AG09309 (cell line): Measurements from ENCODE around the gene MAD1L1.

Source experiments
- DNase-seq: peaks from one replicate; pipeline ENCODE4 v3.0.0-alpha.2; 2010; ENCODE audit warnings: low read depth
- H3K4me3 ChIP-seq: 2 replicates; pipeline ENCODE4 v1.5.1; 2011; ENCODE audit warnings: mild to moderate bottlenecking, low read depth, low read length, moderate library complexity; ENCODE audit not compliant: control insufficient read depth
- TF ChIP-seq, protein P1 (sequence below): IDR thresholded peaks from 2 replicates; pipeline ENCODE4 v1.5.1; 2011; ENCODE audit warnings: mild to moderate bottlenecking, low read depth, low read length, inconsistent platforms; ENCODE audit not compliant: insufficient read depth, control insufficient read depth; ENCODE audit errors: missing control alignments

The MAD1L1 gene

DNA sequence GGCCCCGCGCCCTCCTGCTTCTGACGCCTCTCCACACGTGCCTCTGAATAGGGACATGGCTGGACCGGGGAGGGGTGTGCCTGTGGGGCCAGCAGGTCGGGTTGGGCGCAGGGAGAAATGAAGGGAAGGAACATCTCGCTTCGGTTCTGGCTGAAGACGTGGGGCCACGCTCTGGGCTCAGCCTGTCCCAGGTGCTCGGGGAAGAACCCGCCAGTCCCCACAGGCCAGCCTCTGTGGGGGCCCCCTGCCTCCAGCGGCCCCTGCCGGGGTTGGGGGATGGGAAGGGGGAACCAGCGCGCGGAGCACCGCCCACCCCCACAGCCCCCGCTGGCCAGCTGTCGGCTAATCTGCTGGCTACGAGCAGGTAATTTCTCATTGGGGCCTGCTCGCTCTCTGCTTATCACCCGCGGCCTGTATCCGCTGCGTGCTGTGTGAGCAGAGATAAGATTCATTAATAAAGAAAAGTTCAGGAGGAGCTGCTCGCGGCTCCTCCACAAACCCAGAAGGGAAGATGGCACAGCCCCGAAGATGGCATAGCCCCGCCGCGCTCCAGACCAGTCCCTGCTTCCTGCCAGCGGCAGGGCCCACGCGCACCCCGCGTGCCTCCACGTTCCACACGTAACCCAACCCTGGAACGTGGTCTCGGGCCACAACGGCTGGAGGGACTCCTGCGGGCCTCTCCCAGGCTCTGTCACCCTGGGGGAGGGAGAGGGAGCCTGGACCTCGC, 376.4 kb downstream of the MAD1L1 start:
- TF ChIP-seq, protein P1, sequence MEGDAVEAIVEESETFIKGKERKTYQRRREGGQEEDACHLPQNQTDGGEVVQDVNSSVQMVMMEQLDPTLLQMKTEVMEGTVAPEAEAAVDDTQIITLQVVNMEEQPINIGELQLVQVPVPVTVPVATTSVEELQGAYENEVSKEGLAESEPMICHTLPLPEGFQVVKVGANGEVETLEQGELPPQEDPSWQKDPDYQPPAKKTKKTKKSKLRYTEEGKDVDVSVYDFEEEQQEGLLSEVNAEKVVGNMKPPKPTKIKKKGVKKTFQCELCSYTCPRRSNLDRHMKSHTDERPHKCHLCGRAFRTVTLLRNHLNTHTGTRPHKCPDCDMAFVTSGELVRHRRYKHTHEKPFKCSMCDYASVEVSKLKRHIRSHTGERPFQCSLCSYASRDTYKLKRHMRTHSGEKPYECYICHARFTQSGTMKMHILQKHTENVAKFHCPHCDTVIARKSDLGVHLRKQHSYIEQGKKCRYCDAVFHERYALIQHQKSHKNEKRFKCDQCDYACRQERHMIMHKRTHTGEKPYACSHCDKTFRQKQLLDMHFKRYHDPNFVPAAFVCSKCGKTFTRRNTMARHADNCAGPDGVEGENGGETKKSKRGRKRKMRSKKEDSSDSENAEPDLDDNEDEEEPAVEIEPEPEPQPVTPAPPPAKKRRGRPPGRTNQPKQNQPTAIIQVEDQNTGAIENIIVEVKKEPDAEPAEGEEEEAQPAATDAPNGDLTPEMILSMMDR = no peak

DNA sequence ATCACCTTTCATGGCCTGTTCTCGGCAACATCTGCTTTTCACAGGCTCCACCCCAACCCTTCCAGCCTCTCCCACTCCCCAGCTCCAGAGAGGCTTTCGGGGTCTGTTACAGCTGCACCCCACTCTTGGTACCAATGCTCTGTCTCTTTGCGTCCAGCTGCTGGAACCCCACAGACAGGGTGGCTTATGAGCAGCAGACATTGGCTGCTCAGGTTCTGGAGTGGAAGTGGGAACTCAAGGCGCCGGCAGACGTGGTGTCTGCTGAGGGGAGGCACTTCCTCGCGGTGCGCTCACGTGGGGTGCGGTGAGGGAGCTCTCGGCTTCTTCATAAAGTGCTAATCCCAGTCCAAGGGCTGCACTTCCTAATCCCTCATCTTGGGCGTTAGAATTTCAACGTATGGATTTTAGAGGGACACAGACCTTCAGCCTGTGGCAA, 377.0 kb downstream of the MAD1L1 start:
- no peak for DNase-seq
- H3K4me3 ChIP-seq = no peak overlapping the region
- TF ChIP-seq, protein P1 = no peak

More for the DNA sequence above, 376.4 kb downstream of the MAD1L1 start:
- no peak overlapping the region for H3K4me3 ChIP-seq
- DNase-seq = no peak

DNA sequence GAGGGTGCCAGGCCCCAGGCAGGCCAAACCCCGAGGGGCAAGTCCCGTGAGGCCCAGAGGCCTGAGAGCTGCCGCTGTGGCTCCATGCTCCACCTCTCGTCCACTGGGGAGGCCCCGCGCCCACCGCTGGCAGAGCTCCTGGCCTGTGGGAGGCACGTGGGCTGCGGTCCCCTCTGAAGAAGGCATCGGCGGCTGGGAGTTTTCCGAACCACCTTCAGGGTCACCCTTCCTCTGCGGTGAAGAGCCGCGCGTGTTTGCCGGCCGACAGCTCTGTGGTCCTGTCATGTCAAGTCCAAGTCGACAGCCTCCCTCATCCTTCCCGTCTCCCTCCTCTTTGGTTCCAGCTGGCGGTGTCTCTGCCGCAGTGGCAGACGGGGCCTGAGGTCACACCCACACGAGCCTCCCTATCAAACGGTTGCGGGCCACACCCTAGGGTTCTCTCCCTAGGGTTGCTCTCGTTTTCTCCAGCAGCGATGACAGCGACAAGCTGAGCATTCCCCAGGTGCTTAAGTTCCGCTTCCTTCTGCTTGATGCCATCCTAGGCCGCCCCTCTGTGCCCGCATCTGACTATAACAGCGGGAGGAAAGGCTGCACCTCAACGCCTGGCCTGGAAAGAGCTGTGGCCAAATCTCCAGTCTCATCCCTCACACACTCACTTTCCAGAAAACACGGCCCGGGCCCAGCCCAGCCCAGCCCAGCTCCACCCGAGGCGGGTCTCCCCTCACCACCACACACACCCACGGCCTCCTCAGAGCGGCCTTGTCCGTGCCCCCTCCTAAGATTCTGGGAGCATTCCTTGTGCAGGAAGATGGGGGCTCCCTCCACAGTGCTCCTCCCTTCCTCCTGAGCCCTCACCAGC, 377.6 kb downstream of the MAD1L1 start:
- DNase-seq = no peak
- no peak overlapping the region for H3K4me3 ChIP-seq
- TF ChIP-seq, protein P1 = no peak

DNA sequence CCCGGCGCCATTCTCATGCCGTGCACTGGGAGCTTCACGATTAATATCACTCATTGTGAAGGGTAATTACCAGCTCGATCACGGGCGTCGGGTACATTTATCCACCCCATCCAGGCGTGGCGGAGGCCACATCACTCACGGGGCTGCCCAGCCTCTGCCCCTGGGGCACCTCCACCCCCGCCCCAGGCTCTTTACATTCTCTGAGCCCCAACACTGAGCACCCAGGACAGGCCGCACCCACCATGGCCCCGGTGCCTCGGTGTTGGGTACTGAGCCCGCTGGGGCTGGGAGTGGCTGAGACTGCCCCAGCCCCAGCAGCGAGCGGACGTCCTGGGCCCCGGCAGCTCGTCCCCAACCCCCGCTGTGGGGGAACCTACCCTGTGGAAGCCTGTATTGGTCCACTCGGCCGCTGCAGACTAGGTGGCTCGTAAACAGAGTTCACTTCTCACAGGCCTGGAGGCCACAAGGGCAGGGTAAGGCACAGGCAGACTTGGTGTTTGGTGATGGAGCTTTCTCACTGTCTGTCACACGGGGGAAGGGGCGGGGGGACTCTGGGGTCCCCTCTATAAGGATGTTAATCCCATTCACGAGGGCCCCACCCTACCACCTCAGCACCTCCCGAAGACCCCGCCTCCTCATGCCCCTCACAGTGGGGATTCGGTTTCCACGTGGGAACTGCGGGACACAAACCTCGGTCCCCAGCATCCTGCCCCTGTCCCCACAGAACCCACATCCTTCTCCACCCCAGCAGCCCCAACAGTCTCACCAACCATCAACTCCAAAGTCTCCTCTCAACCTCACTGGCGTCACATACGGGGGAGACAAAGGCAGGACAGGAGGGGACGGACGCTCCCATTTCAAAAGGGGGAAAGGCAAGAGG, 378.5 kb downstream of the MAD1L1 start:
- no peak for DNase-seq
- H3K4me3 ChIP-seq = no peak overlapping the region
- TF ChIP-seq, protein P1 = no peak

DNA sequence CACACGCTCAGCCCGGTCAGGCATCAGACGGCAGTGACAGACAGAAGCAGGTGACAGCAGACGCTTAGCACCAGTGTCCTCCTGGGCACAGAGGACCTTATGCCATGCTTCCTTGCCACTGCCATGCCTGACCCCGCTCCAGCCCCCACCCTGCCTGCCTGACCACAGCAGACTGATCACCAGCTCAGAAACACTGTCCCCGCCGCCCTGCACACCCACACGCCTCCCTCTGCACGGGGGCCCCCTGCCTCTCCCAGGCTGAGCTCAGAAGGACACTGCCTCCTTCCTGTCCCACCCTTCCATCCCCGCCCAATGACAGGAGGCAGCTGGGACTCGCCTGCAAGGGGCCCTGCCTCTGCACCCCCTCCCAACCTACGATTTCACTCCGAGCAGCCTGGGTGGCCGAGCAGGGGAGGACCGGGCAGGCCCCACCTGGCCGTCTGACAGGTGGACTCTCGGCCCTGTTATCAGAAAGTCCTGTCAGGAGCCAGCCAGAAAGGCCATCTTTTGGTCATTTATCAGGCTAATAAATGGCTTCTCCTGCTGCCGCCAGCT, 379.2 kb downstream of the MAD1L1 start:
- no peak overlapping the region for H3K4me3 ChIP-seq
- no peak for DNase-seq
- TF ChIP-seq, protein P1 = no peak
